Dendritic cell treated with granulocyte-macrophage colony-stimulating factor and Interleukin-4, amounts not matched to agents 40 ng/mL and 50 ng/mL, for 4 days (primary cell): Measurements from ENCODE around the gene TMC8.

Experiments
- H3K27ac Mint-ChIP-seq: one replicate; pipeline ENCODE4 v1.8.0; 2022; ENCODE audit warnings: mild to moderate bottlenecking, mixed read lengths
- H3K27me3 Mint-ChIP-seq: one replicate; pipeline ENCODE4 v1.8.0; 2022; ENCODE audit warnings: mild to moderate bottlenecking, mixed read lengths
- H3K36me3 Mint-ChIP-seq: one replicate; pipeline ENCODE4 v1.8.0; 2022; ENCODE audit warnings: low read depth, mixed read lengths
- H3K4me1 Mint-ChIP-seq: one replicate; pipeline ENCODE4 v1.8.0; 2022; ENCODE audit warnings: low read depth, mixed read lengths
- H3K4me3 Mint-ChIP-seq: one replicate; pipeline ENCODE4 v1.8.0; 2022; ENCODE audit warnings: mild to moderate bottlenecking, moderate library complexity, mixed read lengths
- H3K9me3 Mint-ChIP-seq: one replicate; pipeline ENCODE4 v1.8.0; 2022; ENCODE audit warnings: mixed read lengths
- intact Hi-C: fragments of 100-400 bp; cut with micrococcal nuclease; formaldehyde crosslinking; loops from one replicate; pipeline ENCODE4 v1.15.0; 2022

Gene TMC8

DNA sequence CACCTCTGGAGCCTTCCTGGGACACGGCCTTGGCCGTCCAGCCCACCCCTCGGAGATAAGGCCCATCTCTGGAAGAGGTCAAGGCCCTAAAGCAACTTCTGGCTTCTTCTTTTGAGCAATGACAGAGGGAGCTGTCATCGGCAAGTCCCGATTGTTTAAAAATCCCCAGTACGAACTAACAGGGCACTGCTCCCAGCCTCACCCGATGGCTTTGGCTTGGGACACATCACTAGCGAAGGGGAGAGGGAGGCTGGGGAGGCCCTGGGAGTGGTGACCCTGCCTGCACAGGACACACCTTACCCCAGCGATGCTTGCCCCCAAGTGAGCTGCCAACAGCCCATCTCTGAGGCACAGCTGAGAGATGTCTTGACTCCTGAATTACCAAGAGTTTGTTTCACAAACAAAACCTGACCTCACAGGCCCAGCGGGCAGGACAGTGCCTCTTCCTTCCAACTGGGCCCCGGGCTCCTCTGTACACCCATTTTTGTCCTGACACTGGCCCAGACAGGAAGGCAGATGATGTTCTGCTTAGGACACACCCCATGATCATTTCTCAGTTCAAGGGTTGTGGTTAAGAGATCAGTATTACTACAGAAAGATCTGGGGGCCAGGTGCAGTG is 42.6 kb downstream of the TMC8 start:
- intact Hi-C loops = loop anchor here (5.0 kb wide), 1 partner anchor 41 kb away; the partner anchor contains the start of gene TMC8
- no peaks in the 10 kb centered on the region for H3K27me3 Mint-ChIP-seq
- H3K27ac Mint-ChIP-seq = peak overlapping the region; percentile 97
- H3K36me3 Mint-ChIP-seq = peaks cover 84% of the 10 kb centered on the region
- H3K4me3 Mint-ChIP-seq = peak overlapping the region; percentile 87
- peaks cover 78% of the 10 kb centered on the region for H3K4me1 Mint-ChIP-seq
- H3K9me3 Mint-ChIP-seq = no peaks in the 10 kb centered on the region

DNA sequence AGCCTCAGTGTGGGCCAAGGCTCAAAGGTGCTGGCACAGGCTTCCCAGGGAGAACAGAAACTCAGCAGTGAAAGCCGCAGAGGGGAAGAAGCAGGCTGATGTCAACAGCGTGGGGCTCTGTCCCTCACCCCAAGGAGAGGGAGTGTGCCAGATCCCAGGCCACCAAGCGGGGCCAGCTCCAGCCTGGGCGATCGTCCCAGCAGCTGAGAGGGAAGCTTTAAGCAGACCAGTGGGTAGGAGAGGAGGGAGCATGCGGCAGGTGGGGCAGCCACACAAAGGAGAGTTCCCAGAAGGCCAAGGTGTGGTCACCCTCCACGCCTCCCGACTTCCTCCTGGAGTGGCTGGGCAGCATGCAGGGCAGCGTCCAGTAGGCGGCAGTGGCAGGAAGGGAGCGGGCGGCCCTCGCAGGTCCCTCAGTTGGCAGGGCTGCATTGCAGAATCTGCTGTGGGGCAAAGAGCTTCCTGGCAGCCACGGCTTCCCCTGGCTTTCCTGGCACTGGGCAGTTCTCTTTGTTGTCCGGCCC is 43.8 kb downstream of the TMC8 start:
- H3K4me3 Mint-ChIP-seq = peak overlapping the region; percentile 87
- no peaks in the 10 kb centered on the region for H3K9me3 Mint-ChIP-seq
- peaks cover 90% of the 10 kb centered on the region for H3K4me1 Mint-ChIP-seq
- H3K27ac Mint-ChIP-seq = peak overlapping the region; percentile 97
- H3K36me3 Mint-ChIP-seq = peaks cover 76% of the 10 kb centered on the region
- H3K27me3 Mint-ChIP-seq = no peaks in the 10 kb centered on the region
- intact Hi-C loops = loop anchor here (1.0 to 5.0 kb wide), 2 partner anchors 30 to 42 kb away; partner anchors contain the start of gene TMC8

GRCh38 chr17:78174870-78175642 is 44.5 kb downstream of the TMC8 start:
- H3K27me3 Mint-ChIP-seq = no peaks in the 10 kb centered on the region
- peaks cover 70% of the 10 kb centered on the region for H3K36me3 Mint-ChIP-seq
- intact Hi-C loops = loop anchor here (1.0 to 5.0 kb wide), 3 partner anchors 31 to 63 kb away; partner anchors contain the start of gene TMC8
- H3K4me3 Mint-ChIP-seq = peak overlapping the region; percentile 87
- peaks cover 90% of the 10 kb centered on the region for H3K4me1 Mint-ChIP-seq
- H3K27ac Mint-ChIP-seq = peak overlapping the region; percentile 97
- no peaks in the 10 kb centered on the region for H3K9me3 Mint-ChIP-seq

DNA sequence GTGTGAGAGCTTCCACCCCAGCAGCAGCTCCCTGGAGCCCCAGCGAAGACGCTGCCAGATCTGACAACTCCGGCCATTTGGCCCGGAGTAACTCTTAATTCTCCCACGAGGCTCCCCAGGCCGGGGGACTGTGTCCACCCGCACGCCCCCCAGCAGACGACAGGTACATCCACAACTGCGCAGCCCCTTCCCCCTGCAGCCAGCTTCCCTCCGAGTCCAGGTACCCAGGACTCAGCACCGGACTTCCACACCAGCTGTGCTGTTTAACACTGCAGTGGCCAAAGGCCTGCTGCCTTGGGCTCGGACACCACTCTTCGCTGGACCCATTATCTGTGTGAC is 45.0 kb downstream of the TMC8 start:
- intact Hi-C loops = loop anchor here (5.0 kb wide), 1 partner anchor 63 kb away; no protein-coding TSS in a partner anchor
- Mint-ChIP-seq H3K4me3 (peak overlapping the region; percentile 10), H3K4me1 (peaks cover 90% of the 10 kb centered on the region), H3K27me3 (no peaks in the 10 kb centered on the region), H3K36me3 (peaks cover 64% of the 10 kb centered on the region), H3K9me3 (no peaks in the 10 kb centered on the region), H3K27ac (peak overlapping the region; percentile 97)

DNA sequence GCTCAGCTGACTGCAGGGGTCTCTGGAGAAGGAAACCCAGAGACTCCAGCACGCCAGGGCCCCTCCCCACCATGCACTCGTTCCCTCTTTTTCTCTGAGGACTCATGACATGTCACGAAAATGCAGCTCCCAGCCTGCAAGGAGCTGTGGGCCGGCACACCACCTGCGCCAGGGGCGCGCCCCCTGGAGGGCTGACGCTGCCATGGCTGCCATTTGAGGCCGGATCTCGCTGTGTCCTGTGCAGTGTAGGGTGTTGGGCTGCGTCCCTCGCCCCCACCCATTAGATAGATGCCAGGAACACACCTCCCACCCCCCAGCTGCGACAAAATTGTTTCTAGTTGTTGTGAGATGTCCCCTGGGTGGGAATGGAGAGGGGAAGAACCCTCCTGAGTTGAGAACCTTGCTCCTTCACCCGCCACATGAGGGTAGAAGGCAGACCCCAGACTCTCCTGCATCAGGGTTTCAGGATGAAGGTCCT is 46.0 kb downstream of the TMC8 start:
- H3K27me3 Mint-ChIP-seq = no peaks in the 10 kb centered on the region
- peaks cover 54% of the 10 kb centered on the region for H3K36me3 Mint-ChIP-seq
- H3K9me3 Mint-ChIP-seq = no peaks in the 10 kb centered on the region
- H3K27ac Mint-ChIP-seq = peak overlapping the region; percentile 97
- no peak overlapping the region for H3K4me3 Mint-ChIP-seq
- intact Hi-C loops = loop anchor here (5.0 kb wide), 1 partner anchor 64 kb away; no protein-coding TSS in a partner anchor
- H3K4me1 Mint-ChIP-seq = peaks cover 82% of the 10 kb centered on the region

GRCh38 chr17:78179372-78179771 is 48.8 kb downstream of the TMC8 start:
- H3K36me3 Mint-ChIP-seq = peaks cover 27% of the 10 kb centered on the region
- H3K4me1 Mint-ChIP-seq = peaks cover 54% of the 10 kb centered on the region
- H3K27me3 Mint-ChIP-seq = no peaks in the 10 kb centered on the region
- intact Hi-C loops = loop anchor here (5.0 kb wide), 1 partner anchor 67 kb away; no protein-coding TSS in a partner anchor
- H3K9me3 Mint-ChIP-seq = no peaks in the 10 kb centered on the region
- peak overlapping the region; percentile 67 for H3K27ac Mint-ChIP-seq
- no peak overlapping the region for H3K4me3 Mint-ChIP-seq

- peak overlapping the region; percentile 67 for H3K27ac Mint-ChIP-seq
- no peaks in the 10 kb centered on the region for H3K9me3 Mint-ChIP-seq
- H3K27me3 Mint-ChIP-seq = no peaks in the 10 kb centered on the region
- peaks cover 51% of the 10 kb centered on the region for H3K4me1 Mint-ChIP-seq
- H3K36me3 Mint-ChIP-seq = peaks cover 20% of the 10 kb centered on the region
- intact Hi-C loops = no loop called here
- H3K4me3 Mint-ChIP-seq = no peak overlapping the region
These were observed 49.5 kb downstream of the TMC8 start for GRCh38 chr17:78180083-78180482.

- intact Hi-C loops = no loop called here
- Mint-ChIP-seq H3K9me3 (no peaks in the 10 kb centered on the region), H3K36me3 (peaks cover 15% of the 10 kb centered on the region), H3K27ac (peak overlapping the region; percentile 67), H3K4me1 (peaks cover 51% of the 10 kb centered on the region), H3K27me3 (no peaks in the 10 kb centered on the region), H3K4me3 (no peak overlapping the region)
These were observed 49.9 kb downstream of the TMC8 start for GRCh38 chr17:78180508-78180907.

DNA sequence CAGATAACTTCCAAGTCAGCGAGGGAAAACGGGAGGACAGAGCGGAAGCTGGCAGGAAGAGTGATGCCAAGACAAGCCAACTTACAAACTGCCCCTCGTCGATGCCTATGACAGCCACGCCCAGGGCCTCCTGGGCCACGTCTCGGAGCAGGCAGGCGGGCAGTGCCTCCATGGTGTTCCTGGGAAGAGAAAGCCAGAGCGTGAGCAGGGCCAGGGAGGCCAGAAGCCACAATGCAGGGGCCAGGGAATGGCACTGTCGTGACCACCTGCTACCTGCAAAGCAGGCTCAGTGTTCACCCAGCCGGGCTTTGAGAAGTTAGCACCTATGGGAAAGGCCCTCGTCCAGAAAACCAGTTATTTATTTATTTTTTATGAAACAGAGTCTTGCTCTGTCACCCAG is 51.9 kb downstream of the TMC8 start:
- no peaks in the 10 kb centered on the region for H3K9me3 Mint-ChIP-seq
- peaks cover 52% of the 10 kb centered on the region for H3K4me1 Mint-ChIP-seq
- H3K27ac Mint-ChIP-seq = peak overlapping the region; percentile 4
- no peaks in the 10 kb centered on the region for H3K27me3 Mint-ChIP-seq
- intact Hi-C loops = no loop called here
- no peak overlapping the region for H3K4me3 Mint-ChIP-seq
- H3K36me3 Mint-ChIP-seq = no peaks in the 10 kb centered on the region

GRCh38 chr17:78183916-78184315 is 53.3 kb downstream of the TMC8 start:
- no peaks in the 10 kb centered on the region for H3K36me3 Mint-ChIP-seq
- H3K4me1 Mint-ChIP-seq = peaks cover 57% of the 10 kb centered on the region
- no peaks in the 10 kb centered on the region for H3K27me3 Mint-ChIP-seq
- no peak overlapping the region for H3K4me3 Mint-ChIP-seq
- H3K9me3 Mint-ChIP-seq = no peaks in the 10 kb centered on the region
- intact Hi-C loops = no loop called here
- H3K27ac Mint-ChIP-seq = no peak overlapping the region

DNA sequence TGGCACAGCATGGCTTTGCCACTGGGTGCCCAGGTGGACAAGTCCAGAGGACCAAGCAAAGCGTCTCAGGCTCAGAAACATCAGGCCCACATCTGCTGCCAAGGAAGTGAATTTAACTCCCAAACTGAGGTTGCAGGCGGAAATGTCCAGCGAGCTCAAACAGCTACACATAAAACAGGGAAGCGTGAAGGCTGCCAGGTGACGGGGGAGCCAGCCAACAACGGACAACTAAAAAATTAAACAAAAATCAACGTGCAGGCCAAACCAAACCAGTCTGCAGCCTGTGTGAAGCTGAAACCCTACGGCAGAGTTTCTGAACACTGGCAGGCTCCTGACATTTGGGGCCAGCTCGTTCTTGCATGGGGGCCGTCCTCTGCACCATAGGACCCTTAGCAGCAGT is 53.8 kb downstream of the TMC8 start:
- no peaks in the 10 kb centered on the region for H3K27me3 Mint-ChIP-seq
- intact Hi-C loops = no loop called here
- peaks cover 56% of the 10 kb centered on the region for H3K4me1 Mint-ChIP-seq
- no peaks in the 10 kb centered on the region for H3K36me3 Mint-ChIP-seq
- no peak overlapping the region for H3K4me3 Mint-ChIP-seq
- no peaks in the 10 kb centered on the region for H3K9me3 Mint-ChIP-seq
- no peak overlapping the region for H3K27ac Mint-ChIP-seq

- Mint-ChIP-seq H3K27me3 (no peaks in the 10 kb centered on the region), H3K27ac (no peak overlapping the region), H3K9me3 (no peaks in the 10 kb centered on the region), H3K4me1 (peaks cover 52% of the 10 kb centered on the region), H3K36me3 (peaks cover under 1% of the 10 kb centered on the region), H3K4me3 (no peak overlapping the region)
- intact Hi-C loops = loop anchor here (5.0 kb wide), 1 partner anchor 58 kb away; the partner anchor contains the start of gene TMC6
These were observed 54.3 kb downstream of the TMC8 start for GRCh38 chr17:78184868-78185267.

- intact Hi-C loops = loop anchor here (5.0 kb wide), 1 partner anchor 59 kb away; the partner anchor contains the start of gene TMC6
- Mint-ChIP-seq H3K9me3 (no peaks in the 10 kb centered on the region), H3K27me3 (no peaks in the 10 kb centered on the region), H3K27ac (peak overlapping the region; percentile 78), H3K4me1 (peaks cover 51% of the 10 kb centered on the region), H3K4me3 (peak overlapping the region; percentile 73), H3K36me3 (peaks cover 13% of the 10 kb centered on the region)
These were observed 55.6 kb downstream of the TMC8 start for GRCh38 chr17:78185981-78186691.
